ENCODE measurements around the gene RANGAP1.
A peak's percentile ranks its signal among the peaks of the same experiment; 100 is the strongest.

Gene RANGAP1

GRCh38 chr22:41285820-41286638, at the start of gene RANGAP1:
Gene RANGAP1, minus strand, starts transcription at chr22:41286187. Its CDS starts 5,143 bp downstream, at chr22:41281044.
- H3K27me3 Mint-ChIP-seq: no peaks in the 10 kb centered on the region
- no peaks in the 10 kb centered on the region for H3K9me3 Mint-ChIP-seq
- H3K4me3 Mint-ChIP-seq: peak within 1 kb of the TSS; percentile 94
- peaks cover 26% of the 10 kb centered on the region for H3K36me3 Mint-ChIP-seq (ENCODE audit: low read depth)
- peak within 1 kb of the TSS; percentile 92 for H3K27ac Mint-ChIP-seq
- peaks cover 43% of the 10 kb centered on the region for H3K4me1 Mint-ChIP-seq (ENCODE audit: low read depth)

- H3K9me3 Mint-ChIP-seq: no peaks in the 10 kb centered on the region
- no peak overlapping the region for H3K4me3 Mint-ChIP-seq
- peaks cover 19% of the 10 kb centered on the region for H3K36me3 Mint-ChIP-seq (ENCODE audit: low read depth)
- peaks cover 3% of the 10 kb centered on the region for H3K4me1 Mint-ChIP-seq (ENCODE audit: low read depth)
- H3K27me3 Mint-ChIP-seq: no peaks in the 10 kb centered on the region
- no peak overlapping the region for H3K27ac Mint-ChIP-seq
These were observed 49.1 kb upstream of the RANGAP1 start for GRCh38 chr22:41334951-41335635.

- Mint-ChIP-seq H3K4me1 (ENCODE audit: low read depth) (peaks cover 3% of the 10 kb centered on the region), H3K4me3 (no peak overlapping the region), H3K9me3 (no peaks in the 10 kb centered on the region), H3K27ac (no peak overlapping the region), H3K27me3 (no peaks in the 10 kb centered on the region), H3K36me3 (ENCODE audit: low read depth) (peaks cover 19% of the 10 kb centered on the region)
These were observed 48.2 kb upstream of the RANGAP1 start for GRCh38 chr22:41334215-41334614.

GRCh38 chr22:41333806-41334205, 47.8 kb upstream of the RANGAP1 start:
- no peaks in the 10 kb centered on the region for H3K9me3 Mint-ChIP-seq
- peaks cover 3% of the 10 kb centered on the region for H3K4me1 Mint-ChIP-seq (ENCODE audit: low read depth)
- H3K27me3 Mint-ChIP-seq: no peaks in the 10 kb centered on the region
- no peak overlapping the region for H3K4me3 Mint-ChIP-seq
- no peak overlapping the region for H3K27ac Mint-ChIP-seq
- peaks cover 19% of the 10 kb centered on the region for H3K36me3 Mint-ChIP-seq (ENCODE audit: low read depth)

GRCh38 chr22:41332217-41332939, 46.4 kb upstream of the RANGAP1 start:
- Mint-ChIP-seq H3K36me3 (ENCODE audit: low read depth) (peaks cover 24% of the 10 kb centered on the region), H3K4me3 (no peak overlapping the region), H3K27ac (no peak overlapping the region), H3K27me3 (no peaks in the 10 kb centered on the region), H3K9me3 (no peaks in the 10 kb centered on the region), H3K4me1 (ENCODE audit: low read depth) (peaks cover 3% of the 10 kb centered on the region)

- Mint-ChIP-seq H3K27ac (no peak overlapping the region), H3K9me3 (no peaks in the 10 kb centered on the region), H3K4me3 (no peak overlapping the region), H3K27me3 (no peaks in the 10 kb centered on the region), H3K4me1 (ENCODE audit: low read depth) (no peaks in the 10 kb centered on the region), H3K36me3 (ENCODE audit: low read depth) (peaks cover 24% of the 10 kb centered on the region)
These were observed 44.2 kb upstream of the RANGAP1 start for GRCh38 chr22:41330169-41330568.

GRCh38 chr22:41327124-41327523, 41.1 kb upstream of the RANGAP1 start:
- no peaks in the 10 kb centered on the region for H3K27me3 Mint-ChIP-seq
- no peaks in the 10 kb centered on the region for H3K9me3 Mint-ChIP-seq
- H3K4me3 Mint-ChIP-seq: no peak overlapping the region
- peak overlapping the region; percentile 57 for H3K27ac Mint-ChIP-seq
- H3K36me3 Mint-ChIP-seq (ENCODE audit: low read depth): peaks cover 26% of the 10 kb centered on the region
- H3K4me1 Mint-ChIP-seq (ENCODE audit: low read depth): no peaks in the 10 kb centered on the region

- no peak overlapping the region for H3K27ac Mint-ChIP-seq
- H3K36me3 Mint-ChIP-seq (ENCODE audit: low read depth): peaks cover 34% of the 10 kb centered on the region
- no peaks in the 10 kb centered on the region for H3K4me1 Mint-ChIP-seq (ENCODE audit: low read depth)
- H3K9me3 Mint-ChIP-seq: no peaks in the 10 kb centered on the region
- no peaks in the 10 kb centered on the region for H3K27me3 Mint-ChIP-seq
- H3K4me3 Mint-ChIP-seq: no peak overlapping the region
These were observed 39.0 kb upstream of the RANGAP1 start for GRCh38 chr22:41324821-41325528.

GRCh38 chr22:41320416-41321240, 34.6 kb upstream of the RANGAP1 start:
- H3K27me3 Mint-ChIP-seq: no peaks in the 10 kb centered on the region
- H3K36me3 Mint-ChIP-seq (ENCODE audit: low read depth): peaks cover 28% of the 10 kb centered on the region
- peaks cover 5% of the 10 kb centered on the region for H3K4me1 Mint-ChIP-seq (ENCODE audit: low read depth)
- H3K9me3 Mint-ChIP-seq: no peaks in the 10 kb centered on the region
- no peak overlapping the region for H3K27ac Mint-ChIP-seq
- H3K4me3 Mint-ChIP-seq: no peak overlapping the region

GRCh38 chr22:41315586-41315985, 29.6 kb upstream of the RANGAP1 start:
- no peak overlapping the region for H3K4me3 Mint-ChIP-seq
- peaks cover 18% of the 10 kb centered on the region for H3K36me3 Mint-ChIP-seq (ENCODE audit: low read depth)
- no peaks in the 10 kb centered on the region for H3K27me3 Mint-ChIP-seq
- H3K27ac Mint-ChIP-seq: no peak overlapping the region
- peaks cover 17% of the 10 kb centered on the region for H3K4me1 Mint-ChIP-seq (ENCODE audit: low read depth)
- H3K9me3 Mint-ChIP-seq: no peaks in the 10 kb centered on the region

GRCh38 chr22:41314821-41315220, 28.8 kb upstream of the RANGAP1 start:
- Mint-ChIP-seq H3K4me3 (no peak overlapping the region), H3K27ac (no peak overlapping the region), H3K9me3 (no peaks in the 10 kb centered on the region), H3K27me3 (no peaks in the 10 kb centered on the region), H3K36me3 (ENCODE audit: low read depth) (peaks cover 14% of the 10 kb centered on the region), H3K4me1 (ENCODE audit: low read depth) (peaks cover 17% of the 10 kb centered on the region)

GRCh38 chr22:41311487-41311886, 25.5 kb upstream of the RANGAP1 start:
- H3K4me3 Mint-ChIP-seq: no peak overlapping the region
- H3K36me3 Mint-ChIP-seq (ENCODE audit: low read depth): peaks cover 23% of the 10 kb centered on the region
- H3K27me3 Mint-ChIP-seq: no peaks in the 10 kb centered on the region
- H3K27ac Mint-ChIP-seq: no peak overlapping the region
- H3K4me1 Mint-ChIP-seq (ENCODE audit: low read depth): peaks cover 27% of the 10 kb centered on the region
- H3K9me3 Mint-ChIP-seq: no peaks in the 10 kb centered on the region

GRCh38 chr22:41310336-41310735, 24.3 kb upstream of the RANGAP1 start:
- Mint-ChIP-seq H3K36me3 (ENCODE audit: low read depth) (peaks cover 26% of the 10 kb centered on the region), H3K27ac (no peak overlapping the region), H3K4me1 (ENCODE audit: low read depth) (peaks cover 34% of the 10 kb centered on the region), H3K4me3 (no peak overlapping the region), H3K9me3 (no peaks in the 10 kb centered on the region), H3K27me3 (no peaks in the 10 kb centered on the region)

- Mint-ChIP-seq H3K27me3 (no peaks in the 10 kb centered on the region), H3K4me3 (no peak overlapping the region), H3K9me3 (no peaks in the 10 kb centered on the region), H3K27ac (no peak overlapping the region), H3K36me3 (ENCODE audit: low read depth) (peaks cover 28% of the 10 kb centered on the region), H3K4me1 (ENCODE audit: low read depth) (peaks cover 46% of the 10 kb centered on the region)
These were observed 22.6 kb upstream of the RANGAP1 start for GRCh38 chr22:41308544-41308947.
